HepG2 (cell line): Measurements from ENCODE around the gene EBF4. TPM values are rescaled to one million over a fixed set of nuclear protein-coding genes. Genes with fewer than 3 reads are reported as not detected.

Source experiments
- ATAC-seq: fragments of 200-7000 bp; cut with Tn5 transposase; 3 replicates; pipeline ENCODE4 v1.9.1; 2020; ENCODE audit warnings: mild to moderate bottlenecking, moderate library complexity
- BruUV-seq: library from RNA; stranded (reverse); fragments of 400-500 nt; replicated peaks from 2 replicates; lab custom pipeline; 2021; lab: Mats Ljungman, UMichigan
- CTCF ChIA-PET: fragments of 300-600 bp; formaldehyde crosslinking; extraction: SDS; loops from one replicate; lab custom pipeline; 2021; ENCODE audit warnings: low total read pairs, inconsistent platforms, low intra/inter-chr PET ratio; lab: Yijun Ruan, JAX
- POLR2A ChIA-PET: fragments of 350-600 bp; sonication (Branson Sonifier 250); formaldehyde crosslinking; loops from one replicate; lab custom pipeline; 2020; ENCODE audit warnings: antibody characterized with exemption, inconsistent platforms; lab: Yijun Ruan, JAX
- DNase-seq: peaks from one replicate; pipeline ENCODE4 v3.0.0-alpha.2; 2015; ENCODE audit warnings: low spot score
- FAIRE-seq: peaks from 3 replicates; lab custom pipeline; 2011; peaks lifted over from hg19 to GRCh38; lab: Jason Lieb, UNC
- H2AFZ ChIP-seq: one replicate; pipeline ENCODE4 v1.6.1; 2011; ENCODE audit warnings: low read length, inconsistent platforms
- H3K27ac ChIP-seq: fragments of 300-600 bp; 3 replicates; pipeline ENCODE4 v1.8.0; 2011; ENCODE audit warnings: mixed run types, mild to moderate bottlenecking, mixed read lengths, low read length, inconsistent platforms; ENCODE audit not compliant: insufficient read depth; ENCODE audit errors: extremely low read length
- H3K27me3 ChIP-seq, 2 experiments: fragments of 200-600 bp in 1 of 2; 2 replicates in 1 of 2; 3 replicates in 1 of 2; pipeline versions ENCODE4 v1.6.0 to v1.8.0; 2011; ENCODE audit warnings: low read length in 2 of 2, mild to moderate bottlenecking in 2 of 2, moderate library complexity in 2 of 2, inconsistent platforms in 1 of 2; ENCODE audit not compliant: insufficient read depth in 2 of 2, control insufficient read depth in 1 of 2
- H3K36me3 ChIP-seq, 2 experiments: fragments of 200-600 bp in 1 of 2; replicated peaks in 1 of 2; 2 replicates in 1 of 2; 3 replicates in 1 of 2; pipeline versions ENCODE4 v1.5.1 to v1.8.0; 2011; ENCODE audit warnings: low read length in 2 of 2, inconsistent platforms in 1 of 2; ENCODE audit not compliant: insufficient read depth in 2 of 2, control insufficient read depth in 1 of 2
- H3K4me1 ChIP-seq: 2 replicates; pipeline ENCODE4 v1.5.1; 2012; ENCODE audit warnings: low read length, inconsistent platforms; ENCODE audit not compliant: insufficient read depth
- H3K4me2 ChIP-seq: 2 replicates; pipeline ENCODE4 v1.6.0; 2011; ENCODE audit warnings: low read depth, low read length, inconsistent platforms
- H3K4me3 ChIP-seq, 3 experiments: fragments of 200-600 bp in 1 of 3; sonication (generic), shearing (Covaris generic) in 1 of 3; replicated peaks in 1 of 3; 2 replicates each; pipeline ENCODE4 v1.5.1; 2011 to 2016; ENCODE audit warnings: low read length in 3 of 3, inconsistent platforms in 2 of 3, low read depth in 2 of 3, mild to moderate bottlenecking in 2 of 3, control low read depth in 1 of 3, mixed read lengths in 1 of 3; ENCODE audit not compliant: insufficient read depth in 1 of 3
- H3K79me2 ChIP-seq: one replicate; pipeline ENCODE4 v1.6.1; 2011; ENCODE audit warnings: low read length, inconsistent platforms; ENCODE audit not compliant: insufficient read depth
- H3K9ac ChIP-seq: 2 replicates; pipeline ENCODE4 v1.6.0; 2011; ENCODE audit warnings: mild to moderate bottlenecking, low read depth, low read length, inconsistent platforms; ENCODE audit not compliant: insufficient read depth
- H3K9me3 ChIP-seq: 2 replicates; pipeline ENCODE4 v1.5.1; 2012; ENCODE audit warnings: mild to moderate bottlenecking, low read length
- H4K20me1 ChIP-seq: 2 replicates; pipeline ENCODE4 v1.6.0; 2011; ENCODE audit warnings: inconsistent platforms, mild to moderate bottlenecking, low read length, moderate library complexity; ENCODE audit not compliant: insufficient read depth
- AGO2 ChIP-seq: fragments of 200-400 bp; formaldehyde crosslinking; optimal IDR thresholded peaks from 2 replicates; pipeline ENCODE3; 2017; ENCODE audit warnings: mild to moderate bottlenecking, low read depth, low read length, moderate library complexity
- ATF3 ChIP-seq: sonication (generic); formaldehyde crosslinking; IDR thresholded peaks from 2 replicates; pipeline ENCODE4 v1.4.0; 2020; ENCODE audit warnings: missing genetic modification reagents
- BRD4 ChIP-seq: sonication (generic); formaldehyde crosslinking; IDR thresholded peaks from 2 replicates; pipeline ENCODE4 v1.4.0; 2020; ENCODE audit warnings: missing genetic modification reagents
- MLLT10 ChIP-seq: sonication (generic); formaldehyde crosslinking; IDR thresholded peaks from 2 replicates; pipeline ENCODE4 v1.4.0; 2020; ENCODE audit warnings: missing genetic modification reagents
- NONO ChIP-seq, 2 experiments: fragments of 450-650 bp in 1 of 2; sonication (generic) in 1 of 2; formaldehyde crosslinking in 1 of 2; IDR thresholded peaks in 1 of 2; conservative IDR thresholded peaks in 1 of 2; 2 replicates each; pipeline versions ENCODE4 v1.6.1 to v1.8.0; 2017 to 2022; ENCODE audit warnings: mild to moderate bottlenecking in 1 of 2, missing genetic modification reagents in 1 of 2, moderate library complexity in 1 of 2
- ZKSCAN5 ChIP-seq: sonication (generic); formaldehyde crosslinking; IDR thresholded peaks from 2 replicates; pipeline ENCODE4 v1.5.1; 2020; ENCODE audit warnings: mild to moderate bottlenecking, missing genetic modification reagents
- ZNF10 ChIP-seq: sonication (generic); formaldehyde crosslinking; IDR thresholded peaks from 2 replicates; pipeline ENCODE4 v1.4.0; 2020; ENCODE audit warnings: mild to moderate bottlenecking, low read depth, missing genetic modification reagents, borderline replicate concordance
- ZNF143 ChIP-seq: sonication (generic); formaldehyde crosslinking; IDR thresholded peaks from 2 replicates; pipeline ENCODE4 v1.4.0; 2020; ENCODE audit warnings: missing genetic modification reagents
- ZNF234 ChIP-seq: sonication (generic); formaldehyde crosslinking; conservative IDR thresholded peaks from 2 replicates; pipeline ENCODE4 v1.5.1; 2020; ENCODE audit warnings: mild to moderate bottlenecking, missing genetic modification reagents
- ZNF550 ChIP-seq: sonication (generic); formaldehyde crosslinking; IDR thresholded peaks from 2 replicates; pipeline ENCODE4 v1.4.0; 2020; ENCODE audit warnings: mild to moderate bottlenecking, missing genetic modification reagents, borderline replicate concordance
- ZNF616 ChIP-seq: sonication (generic); formaldehyde crosslinking; IDR thresholded peaks from 2 replicates; pipeline ENCODE4 v1.5.0; 2020; ENCODE audit warnings: low read depth, mild to moderate bottlenecking, missing genetic modification reagents
- WGBS: methylation state at CpG from one replicate; pipeline ENCODE4 v1.1.6; 2017; ENCODE audit warnings: low lambda C conversion rate; 5-methylcytosine and 5-hydroxymethylcytosine counted together
- in situ Hi-C: cut with HindIII; loops from 2 replicates; pipeline ENCODE4 v1.10.0; 2017; ENCODE audit warnings: low pct_unique_long_range_greater_than_20kb; ENCODE audit not compliant: extremely low pct_ligation_motif_present
- intact Hi-C: fragments of 100-400 bp; cut with micrococcal nuclease; formaldehyde crosslinking; loops from one replicate; pipeline ENCODE4 v1.10.0; 2022; ENCODE audit not compliant: unreplicated experiment
- polyA plus RNA-seq, 8 experiments: library from polyadenylated mRNA; depleted of rRNA in 3 of 8; stranded (reverse) in 7 of 8; unstranded in 1 of 8; fragments of >200 nt; fragmentation: Illumina TruSeq in 4 of 8; extraction: Trizol in 4 of 8; gene quantifications; 2 replicates each; pipeline versions ENCODE4 v1.2.1 to v1.2.3, GENCODE V29; 2011 to 2016; ENCODE audit warnings: low read depth in 4 of 8, missing spikeins in 1 of 8, mixed read lengths in 1 of 8; ENCODE audit not compliant: insufficient read depth in 1 of 8
- total RNA-seq, 5 experiments: library from RNA; depleted of rRNA; stranded (reverse); fragments of >200 nt; fragmentation: Illumina TruSeq; extraction: Trizol; gene quantifications; 2 replicates each; pipeline ENCODE4 v1.2.3, GENCODE V29; 2016; ENCODE audit warnings: low read depth in 1 of 5

The EBF4 gene
- total and polyA plus RNA-seq, 2 of the 13 experiments (the other 11 are each of a cell fraction or from before 2014, with no cell fraction given) = 0.84 to 2.2 TPM

- TF ChIP-seq NONO (IDR thresholded peaks at IDR 0.05) = no peak
- TF ChIP-seq NONO (CRISPR knock-in tag; conservative IDR thresholded peaks at IDR 0.05) = peak; percentile 83
Observed at GRCh38 chr20:2658414-2659354, 33.9 kb upstream of the EBF4 start (continued).

GRCh38 chr20:2659547-2659946 lies 33.0 kb upstream of the EBF4 start:
- no peak overlapping the region for H2AFZ ChIP-seq
- H3K9me3 ChIP-seq = no peaks in the 10 kb centered on the region
- ChIA-PET POLR2A (no interaction called here), CTCF (no interaction called here)
- H3K27ac ChIP-seq = no peak overlapping the region
- in situ Hi-C loops (no loop called here), intact Hi-C loops (no loop called here)
- 98% methylated on average over 10 of the region's 10 CpGs for WGBS
- no peak for DNase-seq
- no TSS peak for BruUV-seq
- TF ChIP-seq BRD4 (CRISPR knock-in tag) = no peak
- peak; percentile 81 for TF ChIP-seq AGO2
- H3K36me3 ChIP-seq = peaks cover 47 to 76% of the 10 kb centered on the region in 2 experiments
- FAIRE-seq = no peak
- H3K4me1 ChIP-seq = peaks cover 46% of the 10 kb centered on the region
- no peak overlapping the region for H3K9ac ChIP-seq
- H3K4me2 ChIP-seq = no peak overlapping the region
- H4K20me1 ChIP-seq = peaks cover 37% of the 10 kb centered on the region
- H3K79me2 ChIP-seq = peaks cover 30% of the 10 kb centered on the region
- H3K4me3 ChIP-seq = no peak overlapping the region
- peak; percentile 14 for ATAC-seq
- no peaks in the 10 kb centered on the region; a peak in 1 of 5 replicates for H3K27me3 ChIP-seq

- H3K4me3 ChIP-seq = peak overlapping the region; percentile 92 to 99 (median 92)
- CTCF ChIA-PET = no interaction called here
- no peaks in the 10 kb centered on the region for H3K9me3 ChIP-seq
- no peak for ATAC-seq
- peak overlapping the region; percentile 87 for H3K27ac ChIP-seq
- peak overlapping the region; percentile 94 for H3K9ac ChIP-seq
- POLR2A ChIA-PET = interaction anchor here (1.2 to 4.3 kb wide), 5 partner anchors 10 to 382 kb away, joined by 3 to 151 read pairs (median 7); partner anchors contain the start of genes MRPS26, NOP56 and SNRPB
- H3K4me1 ChIP-seq = peaks cover 28% of the 10 kb centered on the region
- H2AFZ ChIP-seq = no peak overlapping the region
- H3K4me2 ChIP-seq = peak overlapping the region; percentile 88
- no peak for FAIRE-seq
- peaks cover 13% of the 10 kb centered on the region for H3K79me2 ChIP-seq
- TSS peak; percentile 62 for BruUV-seq
- intact Hi-C loops (no loop called here), in situ Hi-C loops (no loop called here)
- H4K20me1 ChIP-seq = peaks cover 6% of the 10 kb centered on the region; the same call in 1 of the 2 replicates
- H3K27me3 ChIP-seq = peaks cover 0 to 8% of the 10 kb centered on the region in 2 experiments; a peak in 3 of 5 replicates
- under 1% methylated on average over 13 of the region's 13 CpGs for WGBS
- peaks cover 19 to 38% of the 10 kb centered on the region in 2 experiments for H3K36me3 ChIP-seq
- DNase-seq = no peak
- 0 out of 2 replicates have a peak, but pooled peaks have one; percentile 6 for TF ChIP-seq ZNF550 (CRISPR knock-in tag)
- no peak for TF ChIP-seq ZNF234 (CRISPR knock-in tag)
- 0 out of 2 replicates have a peak, but pooled peaks have one; percentile 14 for TF ChIP-seq ATF3 (CRISPR knock-in tag)
- 0 out of 2 replicates have a peak, but pooled peaks have one; percentile 11 for TF ChIP-seq ZNF10
- no peak for TF ChIP-seq ZNF143 (CRISPR knock-in tag)
- 0 out of 2 replicates have a peak, but pooled peaks have one; percentile 20 for TF ChIP-seq MLLT10
- 0 out of 2 replicates have a peak, but pooled peaks have one; percentile 4 for TF ChIP-seq ZKSCAN5 (CRISPR knock-in tag)
- peak; percentile 65; the same call in 1 of the 2 replicates for TF ChIP-seq ZNF616 (CRISPR knock-in tag)
Observed at GRCh38 chr20:2663364-2663886, 29.2 kb upstream of the EBF4 start.
